Measurements from ENCODE around the gene SIGLECL1.

SIGLECL1 gene

GRCh38 chr19:51296336-51297093 lies 45.6 kb downstream of the SIGLECL1 start:
- FAIRE-seq: no peak

DNA sequence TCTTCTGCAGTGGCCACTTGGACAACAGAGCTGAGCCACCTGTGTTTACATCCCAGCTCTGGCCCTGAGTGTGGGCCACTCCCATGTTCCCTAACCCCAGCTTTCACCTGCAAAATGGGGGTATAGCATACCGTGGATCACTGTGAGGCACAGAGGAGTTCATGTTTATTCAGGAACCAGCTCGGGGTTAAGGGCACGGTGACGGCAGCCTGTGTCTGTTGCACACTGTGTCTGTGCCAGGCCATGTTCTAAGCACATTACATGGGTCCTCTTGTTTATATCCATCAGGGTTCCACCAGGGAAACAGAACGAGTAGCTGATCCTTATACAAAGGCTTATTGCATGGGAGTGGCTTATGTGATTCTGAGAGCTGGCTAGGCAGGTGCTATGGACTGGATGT lies 46.5 kb downstream of the SIGLECL1 start:
- FAIRE-seq: no peak

GRCh38 chr19:51301266-51301665 lies 50.4 kb downstream of the SIGLECL1 start:
- FAIRE-seq: no peak

GRCh38 chr19:51305479-51305878 lies 54.6 kb downstream of the SIGLECL1 start:
- no peak for FAIRE-seq

- no peak for FAIRE-seq
Observed at GRCh38 chr19:51311351-51312257, 60.7 kb downstream of the SIGLECL1 start, which contains the start of gene IGLON5. TSS of gene IGLON5 (plus strand) at chr19:51311644. CDS start at chr19:51311848, 204 bp downstream.

DNA sequence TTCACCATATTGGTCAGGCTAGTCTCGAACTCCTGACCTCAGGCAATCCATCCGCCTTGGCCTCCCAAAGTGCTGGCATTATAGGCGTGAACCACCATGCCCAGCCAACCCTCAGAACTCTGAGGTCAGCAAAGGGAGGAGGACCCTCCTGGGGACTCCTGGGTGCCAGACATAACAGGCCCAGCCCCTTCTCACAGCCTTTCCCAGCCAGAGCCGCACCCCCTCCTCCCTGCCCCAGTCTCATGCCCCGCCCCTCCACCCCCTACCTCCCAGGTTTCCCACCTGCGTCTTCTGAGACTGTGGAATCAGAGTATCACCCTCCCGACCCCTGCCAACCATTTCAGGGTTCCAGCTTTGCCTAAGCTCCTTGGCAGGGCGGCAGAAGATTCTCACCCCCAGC lies 65.8 kb downstream of the SIGLECL1 start:
- no peak for FAIRE-seq

DNA sequence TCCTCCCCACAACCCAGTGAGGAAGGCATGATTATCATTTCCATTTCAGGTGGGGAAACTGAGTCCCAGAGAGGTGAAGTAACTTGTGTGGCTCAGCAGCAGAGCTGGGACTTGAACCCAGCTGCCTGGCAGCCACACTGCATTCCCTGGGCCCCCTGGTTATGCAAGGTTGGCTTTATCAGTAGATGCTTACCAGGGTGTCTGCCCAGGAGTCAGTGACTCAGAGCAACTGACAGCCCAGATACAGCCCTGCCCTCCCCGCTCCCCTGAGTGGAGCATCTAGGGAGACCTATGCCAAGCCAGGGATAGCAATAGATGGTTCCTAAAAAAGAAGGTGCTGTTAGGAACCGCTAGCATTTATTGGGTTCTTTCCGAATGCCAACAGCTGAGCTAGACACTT lies 66.5 kb downstream of the SIGLECL1 start:
- no peak for FAIRE-seq

DNA sequence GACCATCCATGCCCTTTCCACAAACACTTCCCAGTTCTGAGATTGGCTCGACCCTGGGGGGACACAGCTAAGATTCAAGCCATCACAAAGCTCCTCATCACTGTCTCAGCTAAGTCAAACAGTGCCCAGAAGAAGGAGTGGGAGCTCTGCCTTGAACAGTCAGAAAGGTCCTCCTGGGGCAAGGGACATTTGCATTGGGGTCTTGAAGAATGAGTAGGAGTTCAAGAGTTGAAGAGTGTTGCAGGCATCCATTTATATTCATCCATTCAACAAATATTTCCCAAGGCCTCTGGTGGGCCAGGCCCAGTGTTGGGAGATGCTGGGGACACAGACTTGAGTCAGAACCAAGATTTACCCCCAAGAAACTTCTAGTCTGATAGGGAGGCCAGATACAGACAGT lies 67.1 kb downstream of the SIGLECL1 start:
- FAIRE-seq: no peak

Measured in colon (tissue), 2 donors.